ENCODE data around the gene CARD14.
"Not testable (repeated sequence)": the region's sequence is repeated elsewhere in the genome, so short reads cannot be mapped to it uniquely, and the experiment has no call there.

CARD14 gene

GRCh38 chr17:80254396-80255251, 84.8 kb downstream of the CARD14 start:
- DNase-seq = peak; percentile 79 to 87

GRCh38 chr17:80256034-80256350, 86.2 kb downstream of the CARD14 start:
- no peak for DNase-seq

- no peak for DNase-seq
Measured at GRCh38 chr17:80257716-80258213, 87.9 kb downstream of the CARD14 start.

GRCh38 chr17:80258296-80258695, 88.5 kb downstream of the CARD14 start:
- DNase-seq = not testable (repeated sequence)

All from AML-193 (cell line).